OCI-M1 (cell line): ENCODE results near the gene CLK2.

Experiments
- DNase-seq: peaks from one replicate; lab custom pipeline; 2025; lab: John Stamatoyannopoulos, UW

The CLK2 gene

GRCh38 chr1:155273343-155274245 lies at the start of gene CLK2:
TSS of gene CLK2 (minus strand) at chr1:155273504. CDS start at chr1:155270977, 2,527 bp downstream.
- DNase-seq = peak; percentile 99

DNA sequence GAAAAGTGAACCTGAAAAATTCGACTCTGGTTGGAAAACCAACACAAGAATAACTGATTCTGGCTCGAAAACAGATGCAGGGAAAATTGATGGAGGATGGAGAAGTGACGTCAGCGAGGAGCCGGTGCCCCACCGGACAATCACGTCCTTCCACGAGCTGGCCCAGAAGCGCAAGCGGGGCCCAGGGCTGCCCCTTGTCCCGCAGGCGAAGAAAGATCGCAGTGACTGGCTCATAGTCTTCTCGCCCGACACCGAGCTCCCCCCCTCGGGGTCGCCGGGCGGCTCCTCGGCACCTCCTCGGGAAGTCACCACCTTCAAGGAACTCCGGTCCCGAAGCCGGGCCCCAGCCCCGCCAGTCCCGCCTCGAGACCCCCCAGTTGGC lies 49.3 kb upstream of the CLK2 start:
- peak; percentile 50 for DNase-seq

DNA sequence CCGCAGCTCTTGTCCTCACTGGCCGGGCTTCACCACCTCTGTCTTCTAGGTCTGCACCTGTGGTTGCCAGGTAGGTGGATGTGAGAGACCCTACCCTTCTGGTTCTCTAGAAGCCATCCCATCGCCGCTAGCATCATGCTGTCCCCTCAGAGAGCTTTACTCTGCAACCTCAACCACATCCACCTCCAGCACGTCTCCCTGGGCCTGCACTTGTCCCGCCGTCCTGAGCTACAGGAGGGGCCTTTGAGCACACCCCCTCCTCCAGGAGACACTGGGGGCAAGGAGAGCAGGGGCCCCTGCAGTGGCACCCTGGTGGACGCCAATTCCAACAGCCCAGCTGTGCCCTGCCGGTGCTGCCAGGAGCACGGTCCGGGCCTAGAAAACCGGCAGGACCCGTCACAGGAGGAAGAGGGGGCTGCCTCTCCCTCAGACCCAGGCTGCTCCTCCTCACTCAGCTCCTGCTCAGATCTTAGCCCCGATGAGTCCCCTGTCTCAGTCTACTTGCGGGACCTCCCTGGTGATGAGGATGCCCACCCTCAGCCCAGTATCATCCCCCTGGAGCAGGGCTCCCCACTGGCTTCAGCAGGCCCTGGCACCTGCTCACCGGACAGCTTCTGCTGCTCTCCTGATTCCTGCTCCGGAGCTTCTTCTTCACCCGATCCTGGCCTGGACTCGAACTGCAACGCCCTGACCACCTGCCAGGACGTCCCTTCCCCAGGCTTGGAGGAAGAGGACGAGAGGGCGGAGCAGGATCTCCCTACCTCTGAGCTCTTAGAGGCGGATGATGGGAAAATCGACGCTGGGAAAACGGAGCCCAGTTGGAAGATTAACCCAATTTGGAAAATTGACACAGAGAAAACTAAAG lies 48.6 kb upstream of the CLK2 start:
- no peak for DNase-seq

GRCh38 chr1:155320661-155321617 lies 47.6 kb upstream of the CLK2 start, which contains the start of gene RUSC1:
TSS of gene RUSC1 (plus strand) at chr1:155320894. CDS start at chr1:155321774, 880 bp downstream.
- DNase-seq = no peak

DNA sequence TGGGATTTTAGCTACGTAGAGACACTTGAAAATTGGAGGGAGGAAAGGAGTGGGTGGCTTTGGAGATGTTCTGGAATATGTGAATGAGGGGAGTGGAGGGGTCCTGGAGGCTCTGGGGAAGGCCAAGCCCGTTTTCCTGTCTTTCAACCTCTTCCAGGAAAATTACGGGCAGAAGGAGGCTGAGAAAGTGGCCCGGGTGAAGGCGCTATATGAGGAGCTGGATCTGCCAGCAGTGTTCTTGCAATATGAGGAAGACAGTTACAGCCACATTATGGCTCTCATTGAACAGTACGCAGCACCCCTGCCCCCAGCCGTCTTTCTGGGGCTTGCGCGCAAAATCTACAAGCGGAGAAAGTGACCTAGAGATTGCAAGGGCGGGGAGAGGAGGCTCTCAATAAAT lies 46.9 kb upstream of the CLK2 start:
- no peak for DNase-seq

DNA sequence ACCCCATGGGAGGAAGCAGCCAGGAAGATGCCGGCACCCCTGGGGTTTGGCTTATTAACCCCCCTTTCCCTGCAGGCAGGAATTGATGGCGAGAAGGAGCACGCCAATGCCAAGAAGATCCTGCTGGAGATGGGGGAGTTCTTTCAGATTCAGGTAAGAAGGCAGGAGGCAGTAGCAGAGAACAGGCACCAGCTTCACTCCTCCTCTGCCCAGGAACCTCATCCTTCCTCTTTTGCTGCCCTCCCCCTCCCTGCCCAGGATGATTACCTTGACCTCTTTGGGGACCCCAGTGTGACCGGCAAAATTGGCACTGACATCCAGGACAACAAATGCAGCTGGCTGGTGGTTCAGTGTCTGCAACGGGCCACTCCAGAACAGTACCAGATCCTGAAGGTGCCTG lies 46.2 kb upstream of the CLK2 start:
- DNase-seq = no peak

GRCh38 chr1:155318082-155318481 lies 44.8 kb upstream of the CLK2 start:
- DNase-seq = no peak

DNA sequence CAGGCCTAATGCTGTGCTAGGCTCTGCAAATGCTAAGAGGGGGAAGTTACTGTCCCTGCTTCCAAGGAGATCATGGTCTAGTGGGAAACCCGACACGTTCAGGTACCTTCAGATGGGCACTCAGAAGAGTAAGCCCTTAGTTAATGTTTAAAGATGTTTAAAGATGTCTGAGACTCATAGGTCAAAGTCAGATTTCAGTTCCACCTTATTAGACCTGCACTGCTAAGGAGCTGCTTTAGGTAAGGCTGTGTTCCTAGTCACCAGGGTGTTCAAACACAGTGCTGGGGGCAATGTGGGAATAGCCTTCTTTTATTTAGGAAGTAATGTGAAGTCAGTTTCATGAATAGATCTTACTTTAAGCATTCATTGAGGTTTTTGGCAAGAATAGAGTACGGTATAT lies 43.6 kb upstream of the CLK2 start:
- DNase-seq = no peak

- no peak for DNase-seq
Measured at GRCh38 chr1:155313261-155313660, 40.0 kb upstream of the CLK2 start.

DNA sequence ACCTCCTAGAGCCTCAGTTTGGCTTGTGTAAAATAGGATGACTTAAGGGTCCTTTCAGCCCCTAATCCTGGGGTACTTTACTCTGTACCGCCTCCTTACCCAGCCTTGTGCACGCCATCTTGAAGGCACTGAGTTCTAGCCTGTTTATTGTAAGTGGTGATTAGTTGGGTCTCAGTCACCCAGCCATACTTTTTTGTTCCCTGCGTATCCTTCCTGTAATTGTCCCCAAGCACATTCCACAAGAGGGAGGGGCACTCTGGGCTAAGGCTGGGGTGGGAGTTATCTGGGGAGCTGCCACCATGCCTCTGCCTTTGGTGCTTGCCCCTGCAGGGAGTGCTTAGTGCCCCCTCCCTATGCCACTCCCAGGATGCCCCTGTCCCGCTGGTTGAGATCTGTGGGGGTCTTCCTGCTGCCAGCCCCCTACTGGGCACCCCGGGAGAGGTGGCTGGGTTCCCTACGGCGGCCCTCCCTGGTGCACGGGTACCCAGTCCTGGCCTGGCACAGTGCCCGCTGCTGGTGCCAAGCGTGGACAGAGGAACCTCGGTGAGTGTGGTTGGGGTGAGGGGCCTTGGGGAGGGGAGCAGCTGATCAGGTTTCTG lies 36.2 kb upstream of the CLK2 start:
- DNase-seq = no peak

GRCh38 chr1:155308493-155309422 lies 35.5 kb upstream of the CLK2 start, which contains the start of gene FDPS:
TSS of gene FDPS (plus strand) at chr1:155308866. CDS start at chr1:155309790, 924 bp downstream.
- peak; percentile 100 for DNase-seq

GRCh38 chr1:155307247-155307740 lies 34.0 kb upstream of the CLK2 start:
- peak; percentile 87 for DNase-seq

DNA sequence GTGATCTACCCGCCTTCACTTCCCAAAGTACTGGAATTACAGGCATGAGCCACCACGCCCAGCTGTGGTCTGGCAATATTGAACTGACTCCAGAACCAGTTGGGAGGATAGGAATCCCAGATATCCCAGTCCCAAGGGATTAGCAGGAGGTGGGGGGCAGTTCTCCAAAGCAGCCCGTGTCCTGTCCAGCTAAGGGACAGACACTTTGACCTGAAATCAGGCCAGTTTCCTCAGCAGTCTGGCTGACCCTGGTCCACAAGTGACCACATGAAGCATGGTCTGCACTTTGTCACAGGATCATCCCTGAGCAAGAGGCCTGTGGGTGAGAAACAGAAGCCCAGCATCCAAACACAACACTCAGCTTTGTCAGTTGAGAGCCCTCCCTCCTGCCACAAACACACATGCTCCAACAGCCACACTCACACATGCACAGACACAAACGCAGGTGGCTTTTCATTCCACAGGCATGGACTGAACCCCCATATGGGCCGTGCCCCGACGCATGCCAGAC lies 32.6 kb upstream of the CLK2 start:
- DNase-seq = no peak

DNA sequence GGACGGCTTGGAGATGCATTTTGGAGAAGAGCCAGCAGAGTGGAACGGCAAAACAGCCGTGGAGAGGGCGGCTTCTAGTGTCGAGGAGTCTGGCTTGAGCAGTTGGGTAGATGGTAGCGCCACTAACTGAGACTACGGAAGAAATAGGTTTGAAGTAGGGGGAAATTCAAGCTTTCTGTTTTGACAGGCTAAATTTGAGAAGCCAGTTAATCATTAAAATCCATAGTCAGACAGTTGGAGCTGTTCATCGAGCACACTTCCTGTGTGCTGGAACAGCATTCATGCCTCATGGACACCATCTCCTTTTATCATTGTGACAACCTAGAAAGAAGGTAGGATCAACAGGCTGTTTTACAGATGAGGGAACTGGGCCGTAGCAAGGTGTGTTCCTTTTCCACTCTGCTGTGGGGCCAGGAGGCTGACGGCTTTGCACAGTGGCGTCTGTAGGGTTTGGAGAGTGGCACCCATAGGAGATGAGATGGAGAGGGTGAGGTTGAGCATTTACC lies 31.3 kb upstream of the CLK2 start:
- DNase-seq = no peak

DNA sequence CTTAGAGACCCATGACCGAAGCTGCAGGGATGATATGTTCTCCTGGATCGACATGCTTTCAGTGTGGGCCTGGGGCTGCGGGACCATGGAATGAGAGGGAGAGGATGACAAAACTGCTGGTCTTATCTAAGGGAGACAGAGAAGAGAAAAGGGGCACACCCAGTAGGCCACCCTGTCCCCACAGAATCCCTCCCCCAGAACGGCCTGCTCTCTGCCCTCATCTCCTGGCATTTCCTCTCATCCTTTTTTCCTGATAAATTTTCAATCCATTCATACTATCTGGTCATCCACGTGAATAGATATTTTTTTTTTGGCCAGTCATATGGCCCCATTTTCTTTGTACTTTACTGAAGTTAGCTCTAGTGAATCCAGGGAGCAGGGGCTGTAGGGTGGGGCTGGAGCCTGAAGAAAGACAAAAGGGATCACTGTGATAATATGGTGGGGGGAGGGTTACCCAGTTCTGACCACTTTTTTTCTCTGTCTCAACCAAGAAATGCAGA lies 28.1 kb upstream of the CLK2 start, which contains the start of gene PKLR:
TSS of gene PKLR (minus strand) at position 97 of the 500 bp plus-strand sequence. CDS start at position 54, 43 bp downstream.
- DNase-seq = peak; percentile 53

DNA sequence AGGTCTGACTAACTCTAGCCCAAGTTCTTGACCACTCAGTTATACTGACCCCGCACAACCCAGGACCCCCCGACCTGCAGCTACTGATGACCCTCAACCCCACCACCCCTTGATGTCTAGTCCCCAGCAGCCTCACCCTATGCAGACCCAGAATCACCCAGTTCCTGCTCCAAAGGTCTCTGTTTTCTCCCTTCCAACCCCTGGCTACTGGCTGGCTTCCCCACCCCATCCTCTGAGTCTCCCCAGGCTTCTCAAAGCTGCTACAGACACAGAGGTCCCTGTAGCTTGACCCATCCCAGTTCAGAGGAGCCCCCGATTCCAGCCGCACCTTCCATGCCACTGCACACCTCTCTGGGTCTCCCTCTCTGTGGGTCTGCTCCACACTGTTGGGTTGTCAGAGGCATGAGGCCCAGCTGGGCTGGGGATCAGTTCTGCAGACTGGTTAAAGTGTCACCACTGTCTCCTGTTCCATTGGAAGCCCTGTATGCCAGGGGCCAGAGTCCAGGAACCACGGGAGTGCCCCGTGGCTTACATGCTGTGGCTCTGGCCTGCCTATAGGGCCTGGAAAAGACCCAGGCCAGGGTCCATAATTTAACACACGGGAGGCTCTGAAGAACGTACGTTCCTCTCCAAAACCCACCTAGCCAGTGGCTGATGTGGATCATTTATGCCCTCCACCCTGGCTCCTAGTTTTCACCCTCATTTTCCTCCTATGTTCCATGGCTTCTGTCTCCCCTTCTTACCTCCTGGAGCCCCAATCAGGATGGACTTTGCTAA lies 27.4 kb upstream of the CLK2 start:
- no peak for DNase-seq

DNA sequence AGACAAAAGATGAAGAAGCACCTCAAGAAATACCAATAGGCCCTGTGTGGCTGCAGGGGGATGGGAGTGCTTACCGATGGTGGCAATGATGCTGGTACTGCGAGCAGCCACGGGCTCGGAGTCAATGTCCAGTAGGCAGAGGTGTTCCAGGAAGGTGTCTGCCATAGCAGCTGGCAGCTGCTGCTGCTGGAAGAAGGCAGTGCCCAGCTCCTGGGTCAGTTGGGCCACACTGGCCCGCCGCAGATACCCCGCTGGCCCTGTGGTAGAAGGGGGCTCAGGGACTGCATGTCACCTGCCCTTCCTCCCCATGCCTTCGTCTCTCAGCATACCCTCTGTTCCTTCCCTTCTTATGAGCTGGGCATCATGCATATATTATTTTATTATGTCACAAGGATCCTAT lies 26.7 kb upstream of the CLK2 start:
- DNase-seq = no peak

DNA sequence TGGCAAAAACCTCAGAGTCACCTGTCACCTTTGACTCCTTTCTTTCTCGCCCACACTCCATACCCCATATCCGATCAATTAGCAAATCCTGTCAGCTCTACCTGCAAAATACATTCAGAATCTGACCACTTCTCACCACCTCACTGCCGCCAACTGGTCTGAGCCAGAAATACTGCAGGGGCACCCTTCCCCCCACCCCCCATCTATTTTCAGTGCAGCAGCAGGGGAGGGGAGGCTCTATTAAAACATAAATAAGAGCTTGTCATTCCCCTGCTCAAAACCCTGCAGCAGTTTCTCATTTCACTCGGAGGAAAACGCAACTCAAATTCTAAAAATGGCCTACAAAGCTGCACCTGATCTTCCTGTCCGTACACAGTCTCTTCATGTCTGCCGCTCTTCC lies 24.1 kb upstream of the CLK2 start:
- DNase-seq = no peak
